ENCODE results near the gene PFKFB4. TPM values are rescaled to one million over a fixed set of nuclear protein-coding genes. Genes with fewer than 3 reads are reported as not detected.
"Not testable (repeated sequence)": the region's sequence is repeated elsewhere in the genome, so short reads cannot be mapped to it uniquely, and the experiment has no call there.

PFKFB4 gene
- total RNA-seq, 1 donor from 2014 or later = 7.4 TPM

DNA sequence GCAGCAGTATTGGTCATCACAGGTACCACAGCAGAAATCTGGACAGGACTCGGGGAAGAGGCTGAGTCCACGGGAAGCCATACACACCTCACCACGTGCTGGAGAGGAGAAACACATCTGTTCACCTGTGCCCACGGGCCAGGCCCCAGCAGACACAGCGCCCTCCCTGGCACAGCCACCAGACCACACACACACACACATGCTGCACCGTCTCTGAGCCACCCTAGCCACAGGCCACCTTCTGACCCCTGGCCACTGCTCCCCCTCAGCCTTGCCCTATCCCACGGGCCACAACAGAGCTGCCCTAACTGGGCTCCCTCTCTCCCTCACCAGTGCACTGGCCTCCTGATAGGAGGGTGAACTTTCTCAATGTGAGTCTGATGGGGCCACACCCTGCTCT, 55.4 kb downstream of the PFKFB4 start:
- no peak for DNase-seq (ENCODE audit: low spot score)

GRCh38 chr3:48500656-48501055, 55.9 kb downstream of the PFKFB4 start:
- DNase-seq (ENCODE audit: low spot score) = no peak

GRCh38 chr3:48493203-48493501, 63.5 kb downstream of the PFKFB4 start:
- no peak for DNase-seq (ENCODE audit: low spot score)

DNA sequence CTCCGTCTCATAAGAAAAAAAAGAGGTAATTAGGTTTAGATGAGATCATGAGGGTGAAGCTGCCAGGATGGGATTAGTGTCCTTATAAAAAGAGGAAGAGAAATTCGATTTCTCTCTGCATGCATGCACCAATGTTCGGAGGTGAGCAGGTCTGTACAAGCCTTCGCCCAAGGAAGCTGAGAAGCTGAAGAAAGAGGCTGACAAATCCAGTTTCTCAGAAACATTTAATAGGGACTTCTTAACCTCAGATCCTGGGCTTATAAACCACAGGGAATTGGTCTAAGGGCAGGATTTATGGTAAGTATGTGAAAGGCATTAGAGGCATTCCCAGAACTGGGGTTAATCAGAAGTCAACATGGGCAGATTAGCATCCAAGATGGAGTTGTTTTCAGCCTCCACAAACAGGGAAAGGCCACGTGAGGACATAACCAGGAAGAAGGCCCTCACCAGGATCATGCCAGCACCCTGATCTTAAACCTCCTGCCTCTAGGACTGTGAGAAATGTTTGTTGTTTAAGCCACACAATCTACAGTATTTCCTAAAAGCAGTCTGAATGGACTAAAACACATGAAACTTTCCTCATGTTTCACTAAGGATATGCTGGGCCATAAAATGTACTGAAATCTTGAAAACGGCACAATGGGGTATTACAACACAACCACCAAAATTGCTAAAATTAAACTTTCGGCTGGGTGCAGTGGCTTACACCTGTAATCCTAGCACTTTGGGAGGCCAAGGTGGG, 64.0 kb downstream of the PFKFB4 start:
- no peak for DNase-seq (ENCODE audit: low spot score)

GRCh38 chr3:48486952-48487351, 69.7 kb downstream of the PFKFB4 start:
- no peak for DNase-seq (ENCODE audit: low spot score)

DNA sequence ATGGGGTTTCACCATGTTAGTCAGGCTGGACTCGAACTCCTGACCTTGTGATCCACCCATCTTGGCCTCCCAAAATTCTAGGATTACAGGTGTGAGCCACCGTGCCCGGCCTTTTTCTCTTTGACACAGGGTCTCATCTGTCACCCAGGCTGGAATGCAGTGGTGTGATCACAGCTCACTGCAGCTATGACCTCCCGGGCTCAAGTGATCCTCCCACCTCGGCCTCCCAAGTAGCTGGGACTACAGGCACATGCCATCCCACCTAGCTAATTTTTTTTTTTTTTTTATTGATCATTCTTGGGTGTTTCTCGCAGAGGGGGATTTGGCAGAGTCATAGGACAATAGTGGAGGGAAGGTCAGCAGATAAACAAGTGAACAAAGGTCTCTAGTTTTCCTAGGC, 73.8 kb downstream of the PFKFB4 start:
- DNase-seq (ENCODE audit: low spot score) = not testable (repeated sequence)

GRCh38 chr3:48480891-48481290, 75.7 kb downstream of the PFKFB4 start:
- DNase-seq (ENCODE audit: low spot score) = not testable (repeated sequence)

DNA sequence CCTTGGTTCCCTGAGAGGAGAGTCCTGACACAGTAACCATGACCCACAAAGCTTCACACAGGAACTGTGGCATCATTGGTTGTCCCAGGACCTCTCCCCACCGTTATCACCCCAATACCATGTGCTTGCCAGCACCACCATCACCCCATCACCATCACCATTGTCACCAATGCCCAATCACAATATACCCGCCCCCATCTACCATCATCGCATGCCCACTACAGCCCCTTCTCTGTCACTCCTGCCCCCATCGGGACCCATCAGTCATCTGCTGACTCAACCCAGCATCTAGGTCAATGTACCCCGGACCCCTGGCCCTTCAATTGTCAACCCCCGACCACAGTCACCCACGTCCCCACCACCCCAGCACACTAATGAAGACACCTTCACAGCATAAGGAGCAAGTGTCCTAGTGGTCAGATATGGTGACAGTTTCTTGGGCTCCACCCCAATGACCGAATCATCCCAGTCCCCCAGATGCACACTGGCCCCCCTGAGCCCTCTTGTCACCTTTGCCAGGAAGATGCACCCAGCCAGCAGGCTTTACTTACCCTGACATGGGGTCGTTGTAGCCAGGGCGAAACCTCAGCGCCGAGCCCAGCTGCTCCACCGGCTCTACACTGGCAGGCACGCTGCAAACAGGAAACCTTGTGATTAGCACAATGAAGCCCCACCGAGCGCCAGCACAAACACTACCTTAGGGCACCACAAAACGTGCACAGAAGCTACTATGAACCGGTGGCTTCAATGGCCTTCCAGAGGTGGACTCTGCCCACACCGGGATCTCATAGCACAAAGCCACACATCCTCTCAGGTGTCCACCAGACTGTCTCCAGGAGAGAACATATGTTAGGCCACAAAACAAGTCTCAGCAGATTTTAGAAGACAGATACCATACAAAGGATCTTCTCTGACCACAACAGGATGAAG, 77.7 kb downstream of the PFKFB4 start:
- no peak for DNase-seq (ENCODE audit: low spot score)

- no peak for DNase-seq (ENCODE audit: low spot score)
These were observed 78.6 kb downstream of the PFKFB4 start for GRCh38 chr3:48477959-48478520.

DNA sequence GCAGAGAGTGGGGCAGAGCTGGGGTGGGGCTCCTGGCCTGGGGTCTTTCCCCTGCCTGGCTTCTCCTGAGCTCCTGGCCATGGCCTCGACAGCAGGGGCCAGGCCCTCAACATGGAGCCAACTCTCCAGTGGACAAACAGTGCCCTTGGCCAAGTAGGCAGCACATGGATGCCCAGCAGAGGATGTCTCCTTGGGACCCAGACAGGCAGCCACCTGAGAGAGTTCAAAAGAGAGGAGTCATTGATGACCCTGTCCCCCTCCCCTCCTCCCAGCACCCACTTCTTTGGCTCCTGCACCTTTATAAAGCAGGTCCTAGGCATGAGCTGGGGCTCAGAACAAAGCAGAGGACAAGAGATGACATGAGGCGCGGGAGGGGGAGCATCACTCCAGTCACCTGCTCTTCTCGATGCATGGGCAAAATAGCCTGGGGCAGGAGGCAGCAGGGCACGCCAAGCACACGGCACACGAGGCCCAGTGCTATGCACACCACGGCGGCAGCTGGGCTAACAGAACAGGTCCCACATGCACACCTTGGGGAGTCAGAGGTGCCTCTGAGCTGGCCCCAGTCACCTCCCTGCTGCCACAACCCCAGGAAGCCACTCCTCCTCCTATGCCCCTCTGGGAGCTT, 80.1 kb downstream of the PFKFB4 start:
- DNase-seq (ENCODE audit: low spot score) = no peak

DNA sequence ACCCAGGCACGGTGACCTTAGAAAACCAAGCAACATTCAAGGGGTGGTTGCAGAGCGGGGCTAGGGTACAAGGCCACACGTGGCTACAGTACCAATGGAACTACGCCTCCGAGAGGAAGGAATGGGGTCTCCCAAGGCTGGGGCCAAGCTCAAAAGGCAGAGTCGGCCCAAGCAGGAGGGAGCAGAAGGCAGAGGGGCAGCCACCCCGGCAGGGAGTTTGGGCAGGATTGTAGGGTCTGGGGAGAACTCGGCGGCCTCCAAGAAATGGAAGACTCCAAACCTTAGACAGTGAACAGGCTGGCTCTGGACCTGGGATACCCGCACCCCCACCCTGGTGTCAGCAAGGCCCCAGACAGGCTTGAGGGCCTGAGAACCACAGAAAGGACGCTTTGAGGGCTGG, 81.4 kb downstream of the PFKFB4 start:
- no peak for DNase-seq (ENCODE audit: low spot score)

- DNase-seq (ENCODE audit: low spot score) = no peak
These were observed 82.0 kb downstream of the PFKFB4 start for GRCh38 chr3:48474619-48475018.

- not testable (repeated sequence) for DNase-seq (ENCODE audit: low spot score)
These were observed 82.6 kb downstream of the PFKFB4 start for GRCh38 chr3:48474031-48474430.

DNA sequence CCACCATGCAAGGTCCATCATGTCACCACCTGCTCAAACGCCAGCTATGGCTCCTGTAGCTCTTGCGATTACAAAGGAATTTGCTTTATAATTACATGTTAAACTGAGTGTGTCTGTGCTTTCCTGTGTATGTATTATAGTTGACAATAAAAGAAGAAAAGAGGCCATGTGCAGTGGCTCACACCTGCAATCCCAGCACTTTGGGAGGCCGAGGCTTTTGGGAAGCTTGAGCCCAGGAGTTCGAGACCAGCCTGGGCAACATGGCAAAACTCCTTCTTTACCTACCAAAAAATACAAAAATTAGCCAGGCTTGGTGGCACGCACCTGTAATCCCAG, 83.0 kb downstream of the PFKFB4 start:
- DNase-seq (ENCODE audit: low spot score) = no peak

- peak; percentile 93 for DNase-seq (ENCODE audit: low spot score)
These were observed 83.5 kb downstream of the PFKFB4 start for GRCh38 chr3:48472923-48473616.

- no peak for DNase-seq (ENCODE audit: low spot score)
These were observed 84.0 kb downstream of the PFKFB4 start for GRCh38 chr3:48472673-48472922.

- DNase-seq (ENCODE audit: low spot score) = no peak
These were observed 86.3 kb downstream of the PFKFB4 start for GRCh38 chr3:48470286-48470685.

DNA sequence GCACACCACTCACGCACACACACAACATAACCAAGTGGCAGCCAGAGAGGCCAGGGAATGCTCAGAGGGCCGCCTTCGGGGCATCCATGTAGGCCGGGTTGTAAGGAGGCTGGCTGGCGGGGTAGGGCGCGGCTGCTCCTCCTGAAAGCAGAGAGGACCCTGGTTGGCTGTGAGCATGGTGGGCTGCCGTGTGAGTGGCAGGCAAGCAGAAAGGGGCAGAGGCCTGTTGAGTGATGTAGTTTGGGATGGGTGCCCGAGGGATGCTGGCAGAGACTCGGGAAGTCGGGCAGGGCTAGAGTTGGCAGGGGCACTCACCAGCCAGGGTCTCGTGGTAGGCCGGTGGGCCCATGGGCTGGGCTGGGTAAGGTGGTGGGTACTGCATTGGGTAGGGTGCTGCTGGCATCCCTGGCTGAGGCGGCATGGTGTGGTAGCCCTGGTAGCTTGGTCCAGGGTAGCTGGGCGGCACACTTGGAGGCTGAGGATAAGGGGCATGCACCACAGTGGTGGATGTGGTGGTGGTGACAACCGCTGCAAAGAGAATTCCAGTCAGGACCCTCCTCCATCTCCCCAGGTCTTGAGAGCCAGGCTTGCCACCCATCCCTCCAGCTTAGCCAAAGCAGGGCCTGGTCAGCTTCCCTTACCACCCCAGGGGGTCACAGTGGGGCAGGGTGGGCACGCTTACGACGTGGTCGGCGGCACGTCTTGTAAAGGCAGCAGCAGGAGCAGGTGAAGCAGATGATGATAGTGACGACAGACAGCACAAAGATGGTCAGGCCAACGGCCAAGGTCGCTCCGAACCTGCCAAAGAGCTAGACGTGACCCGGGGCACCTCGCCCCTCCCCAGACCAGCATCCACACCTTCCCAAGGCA, 87.3 kb downstream of the PFKFB4 start:
- no peak for DNase-seq (ENCODE audit: low spot score)

DNA sequence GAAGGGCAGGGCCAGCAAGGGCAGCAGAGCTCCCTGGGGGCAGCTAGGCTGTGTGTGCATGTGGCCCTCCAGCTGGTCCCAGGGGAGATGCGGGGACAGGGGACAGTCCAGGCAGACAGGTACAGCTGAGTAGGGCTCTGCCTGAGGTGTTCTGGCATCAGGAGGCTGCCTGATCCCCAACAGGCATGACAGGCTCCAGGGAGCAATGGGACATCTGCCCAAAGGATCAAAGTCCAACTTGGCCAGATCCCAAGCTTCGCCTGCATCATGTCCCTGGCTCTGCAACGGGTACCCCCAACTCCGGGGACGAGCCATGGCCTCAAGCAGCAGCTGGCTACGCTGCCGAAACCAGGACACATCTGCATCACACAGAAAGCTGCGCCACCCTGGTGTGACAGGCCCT, 88.3 kb downstream of the PFKFB4 start:
- no peak for DNase-seq (ENCODE audit: low spot score)
